GM23338 (cell line): ENCODE data around the gene KAT6B.

Experiments
- CREB1 ChIP-seq: fragments of 250-450 bp; sonication (Bioruptor Pico); IDR thresholded peaks from 2 replicates; pipeline ENCODE4 v1.5.0; 2020; ENCODE audit warnings: low read depth, mild to moderate bottlenecking, moderate library complexity
- CTCF ChIP-seq, 2 experiments: fragments of 200-600 bp in 1 of 2; sonication (generic) in 1 of 2; conservative IDR thresholded peaks; 2 replicates each; pipeline versions ENCODE4 v1.5.1 to v1.6.1; 2016 to 2017; ENCODE audit warnings: antibody characterized with exemption in 2 of 2, low read depth in 2 of 2, mild to moderate bottlenecking in 2 of 2, moderate library complexity in 1 of 2
- EZH2 ChIP-seq: fragments of 200-600 bp; sonication (generic); IDR thresholded peaks from one replicate; pipeline ENCODE4 v1.8.0; 2017; ENCODE audit warnings: antibody characterized with exemption, mild to moderate bottlenecking, low read depth; ENCODE audit not compliant: unreplicated experiment
- EZH2phosphoT487 ChIP-seq: fragments of 200-600 bp; sonication (generic); IDR thresholded peaks from one replicate; pipeline ENCODE4 v1.8.1; 2018; ENCODE audit warnings: antibody characterized with exemption; ENCODE audit not compliant: unreplicated experiment
- JUNB ChIP-seq: IDR thresholded peaks from one replicate; pipeline ENCODE4 v1.6.1; 2016; ENCODE audit warnings: antibody characterized with exemption; ENCODE audit not compliant: unreplicated experiment
- POLR2AphosphoS5 ChIP-seq: IDR thresholded peaks from 2 replicates; pipeline ENCODE4 v1.6.1; 2016; ENCODE audit warnings: antibody characterized with exemption, low read depth
- REST ChIP-seq: IDR thresholded peaks from one replicate; pipeline ENCODE4 v1.6.1; 2018; ENCODE audit warnings: antibody characterized with exemption; ENCODE audit not compliant: unreplicated experiment
- STAT1 ChIP-seq: IDR thresholded peaks from one replicate; pipeline ENCODE4 v1.6.1; 2016; ENCODE audit warnings: antibody characterized with exemption; ENCODE audit not compliant: unreplicated experiment
- ZNF114 ChIP-seq: fragments of 250-450 bp; sonication (Bioruptor Pico); IDR thresholded peaks from 2 replicates; pipeline ENCODE4 v1.5.0; 2020; ENCODE audit warnings: mild to moderate bottlenecking, moderate library complexity

GRCh38 chr10:74977913-74978847 lies 151.8 kb downstream of the KAT6B start:
- TF ChIP-seq CREB1 (no peak), EZH2 (no peak), CTCF (conservative IDR thresholded peaks at IDR 0.05; ENCODE audit: low read depth in 2 of 2) (no peak), POLR2AphosphoS5 (no peak), JUNB (no peak), REST (no peak), STAT1 (no peak), ZNF114 (CRISPR knock-in tag) (no peak), EZH2phosphoT487 (no peak)
